Calu3 (cell line): ENCODE data around the gene ATP1A2. TPM values are rescaled to one million over a fixed set of nuclear protein-coding genes. Genes with fewer than 3 reads are reported as not detected.

Experiments
- BruUV-seq: library from RNA; stranded (reverse); fragments of 400-500 nt; replicated peaks from 2 replicates; lab custom pipeline; 2021; lab: Mats Ljungman, UMichigan
- CTCF ChIA-PET: fragments of 300-600 bp; sonication (Branson Sonifier 250); formaldehyde crosslinking; loops from one replicate; lab custom pipeline; 2022; ENCODE audit warnings: antibody characterized with exemption; lab: Charles Lee
- DNase-seq: peaks from one replicate; pipeline ENCODE4 v3.0.0; 2022
- H3K27ac Mint-ChIP-seq: one replicate; pipeline ENCODE4 v1.8.0; 2022; ENCODE audit warnings: mixed read lengths; ENCODE audit not compliant: unreplicated experiment
- H3K27me3 Mint-ChIP-seq: one replicate; pipeline ENCODE4 v1.8.0; 2022; ENCODE audit warnings: mixed read lengths; ENCODE audit not compliant: unreplicated experiment
- H3K36me3 Mint-ChIP-seq: one replicate; pipeline ENCODE4 v1.8.0; 2022; ENCODE audit warnings: mild to moderate bottlenecking, moderate library complexity, mixed read lengths; ENCODE audit not compliant: insufficient read depth, unreplicated experiment
- H3K4me1 Mint-ChIP-seq: one replicate; pipeline ENCODE4 v1.8.0; 2022; ENCODE audit warnings: mild to moderate bottlenecking, low read depth, mixed read lengths; ENCODE audit not compliant: unreplicated experiment
- H3K4me3 Mint-ChIP-seq: one replicate; pipeline ENCODE4 v1.8.0; 2022; ENCODE audit warnings: mild to moderate bottlenecking, low read depth, moderate library complexity, mixed read lengths; ENCODE audit not compliant: unreplicated experiment
- H3K9me3 Mint-ChIP-seq: one replicate; pipeline ENCODE4 v1.8.0; 2022; ENCODE audit warnings: low read depth, mixed read lengths; ENCODE audit not compliant: unreplicated experiment
- CTCF ChIP-seq: fragments of 200-600 bp; IDR thresholded peaks from one replicate; pipeline ENCODE4 v1.8.0; 2022; ENCODE audit warnings: antibody characterized with exemption; ENCODE audit not compliant: unreplicated experiment
- intact Hi-C: fragments of 100-400 bp; cut with micrococcal nuclease; formaldehyde crosslinking; loops from one replicate; pipeline ENCODE4 v1.10.0; 2022; ENCODE audit not compliant: unreplicated experiment
- total RNA-seq: library from RNA; stranded (reverse); gene quantifications from 2 replicates; pipeline ENCODE4 v1.2.3, GENCODE V29; 2022

ATP1A2 gene
- total RNA-seq, 1 experiment from 2014 or later, result not detected

GRCh38 chr1:160169553-160170399 lies 54.2 kb downstream of the ATP1A2 start:
- BruUV-seq, result no TSS peak
- no peaks in the 10 kb centered on the region for H3K9me3 Mint-ChIP-seq
- no peak overlapping the region for H3K27ac Mint-ChIP-seq
- no peak overlapping the region for H3K4me3 Mint-ChIP-seq
- H3K36me3 Mint-ChIP-seq, result no peaks in the 10 kb centered on the region
- CTCF ChIA-PET, result no interaction called here
- peaks cover 88% of the 10 kb centered on the region for H3K27me3 Mint-ChIP-seq
- intact Hi-C loops, result no loop called here
- no peak for DNase-seq
- H3K4me1 Mint-ChIP-seq, result no peaks in the 10 kb centered on the region
- no peak for TF ChIP-seq CTCF

- H3K27ac Mint-ChIP-seq, result no peak overlapping the region
- no peaks in the 10 kb centered on the region for H3K36me3 Mint-ChIP-seq
- CTCF ChIA-PET, result no interaction called here
- H3K4me3 Mint-ChIP-seq, result no peak overlapping the region
- H3K27me3 Mint-ChIP-seq, result peaks cover 88% of the 10 kb centered on the region
- no peaks in the 10 kb centered on the region for H3K9me3 Mint-ChIP-seq
- H3K4me1 Mint-ChIP-seq, result no peaks in the 10 kb centered on the region
- intact Hi-C loops, result no loop called here
- no peak for DNase-seq
- no peak for TF ChIP-seq CTCF
- BruUV-seq, result no TSS peak
These were observed 55.8 kb downstream of the ATP1A2 start for GRCh38 chr1:160171354-160171753.

- no peak for TF ChIP-seq CTCF
- no TSS peak for BruUV-seq
- intact Hi-C loops, result no loop called here
- Mint-ChIP-seq H3K4me1 (no peaks in the 10 kb centered on the region), H3K4me3 (no peak overlapping the region), H3K36me3 (no peaks in the 10 kb centered on the region), H3K9me3 (no peaks in the 10 kb centered on the region), H3K27ac (no peak overlapping the region), H3K27me3 (peaks cover 88% of the 10 kb centered on the region)
- no peak for DNase-seq
- CTCF ChIA-PET, result interaction anchor here (0.6 kb wide), 1 partner anchor 1614 kb away, joined by 3 read pairs; no protein-coding TSS in a partner anchor
These were observed 56.4 kb downstream of the ATP1A2 start for GRCh38 chr1:160171980-160172379.

- no TSS peak for BruUV-seq
- CTCF ChIA-PET, result interaction anchor here (0.7 kb wide), 1 partner anchor 38 kb away, joined by 4 read pairs; no protein-coding TSS in a partner anchor
These were observed 61.7 kb downstream of the ATP1A2 start for GRCh38 chr1:160177231-160177630.

More at GRCh38 chr1:160177231-160177630, 61.7 kb downstream of the ATP1A2 start:
- TF ChIP-seq CTCF, result no peak
- no peak for DNase-seq
- H3K4me1 Mint-ChIP-seq, result no peaks in the 10 kb centered on the region
- no peak overlapping the region for H3K27ac Mint-ChIP-seq
- peaks cover 91% of the 10 kb centered on the region for H3K27me3 Mint-ChIP-seq
- intact Hi-C loops, result no loop called here
- no peaks in the 10 kb centered on the region for H3K9me3 Mint-ChIP-seq
- no peaks in the 10 kb centered on the region for H3K36me3 Mint-ChIP-seq
- H3K4me3 Mint-ChIP-seq, result no peak overlapping the region
